Upper lobe of right lung (tissue), 1 donor: ENCODE data around the gene MYG1. TPM values are rescaled to one million over a fixed set of nuclear protein-coding genes. Genes with fewer than 3 reads are reported as not detected.

Experiments
- ATAC-seq: fragments of 200-7000 bp; cut with Tn5 transposase; one replicate; pipeline ENCODE4 v1.9.1; 2020; ENCODE audit warnings: mild to moderate bottlenecking, moderate library complexity
- DNase-seq: peaks from one replicate; pipeline ENCODE4 v3.0.0-alpha.2; 2020
- H3K27ac ChIP-seq: fragments of 200-600 bp; one replicate; pipeline ENCODE4 v1.8.0; 2022
- H3K27me3 ChIP-seq: fragments of 200-600 bp; one replicate; pipeline ENCODE4 v1.8.0; 2022; ENCODE audit warnings: mild to moderate bottlenecking
- H3K36me3 ChIP-seq: fragments of 200-600 bp; one replicate; pipeline ENCODE4 v1.8.0; 2022
- H3K4me1 ChIP-seq: fragments of 200-600 bp; one replicate; pipeline ENCODE4 v1.8.0; 2022
- H3K4me3 ChIP-seq: fragments of 200-600 bp; one replicate; pipeline ENCODE4 v1.8.0; 2022; ENCODE audit warnings: mild to moderate bottlenecking
- H3K9me3 ChIP-seq: fragments of 200-600 bp; one replicate; pipeline ENCODE4 v1.8.0; 2022
- intact Hi-C: fragments of 100-400 bp; cut with DNase I; formaldehyde crosslinking; loops from one replicate; pipeline ENCODE4 v1.11.0; 2022
- total RNA-seq: library from RNA; stranded (reverse); fragmentation: NEBNext Ultra II Directional; extraction: Animal tissue kit (Norgen Biotek cat#: 25700); gene quantifications from one replicate; pipeline ENCODE4 v1.2.1, GENCODE V29; 2021
- TF ChIP-seq, protein P1 (sequence below): fragments of 200-600 bp; IDR thresholded peaks from one replicate; pipeline ENCODE4 v1.8.0; 2022; ENCODE audit warnings: antibody characterized with exemption
- donor health status: DM: no; HTN: yes; CAD: no; lungs with severe emphysema.

Gene MYG1
- total RNA-seq, 1 donor from 2014 or later, result 41.9 TPM

DNA sequence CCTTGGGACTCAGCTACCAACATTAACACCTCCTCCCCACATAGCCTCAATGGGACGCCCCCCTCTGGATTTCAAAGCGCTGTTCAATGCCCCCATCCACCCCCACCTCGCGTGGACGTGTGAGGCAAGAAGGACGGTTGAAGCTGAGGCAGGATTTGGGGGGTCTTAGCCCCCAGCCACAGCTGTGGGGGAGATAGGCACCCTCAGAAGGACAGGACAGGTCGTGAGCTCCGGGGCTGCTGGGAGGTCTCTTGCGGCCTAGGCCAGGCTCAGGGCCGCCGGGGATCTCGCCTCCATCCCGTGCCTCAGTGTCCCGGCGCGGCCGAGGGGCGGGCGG, 45.0 kb downstream of the MYG1 start:
- no peak for ATAC-seq
- H3K36me3 ChIP-seq, result no peaks in the 10 kb centered on the region
- H3K4me3 ChIP-seq, result peak overlapping the region; percentile 58
- DNase-seq, result no peak
- TF ChIP-seq, protein P1, sequence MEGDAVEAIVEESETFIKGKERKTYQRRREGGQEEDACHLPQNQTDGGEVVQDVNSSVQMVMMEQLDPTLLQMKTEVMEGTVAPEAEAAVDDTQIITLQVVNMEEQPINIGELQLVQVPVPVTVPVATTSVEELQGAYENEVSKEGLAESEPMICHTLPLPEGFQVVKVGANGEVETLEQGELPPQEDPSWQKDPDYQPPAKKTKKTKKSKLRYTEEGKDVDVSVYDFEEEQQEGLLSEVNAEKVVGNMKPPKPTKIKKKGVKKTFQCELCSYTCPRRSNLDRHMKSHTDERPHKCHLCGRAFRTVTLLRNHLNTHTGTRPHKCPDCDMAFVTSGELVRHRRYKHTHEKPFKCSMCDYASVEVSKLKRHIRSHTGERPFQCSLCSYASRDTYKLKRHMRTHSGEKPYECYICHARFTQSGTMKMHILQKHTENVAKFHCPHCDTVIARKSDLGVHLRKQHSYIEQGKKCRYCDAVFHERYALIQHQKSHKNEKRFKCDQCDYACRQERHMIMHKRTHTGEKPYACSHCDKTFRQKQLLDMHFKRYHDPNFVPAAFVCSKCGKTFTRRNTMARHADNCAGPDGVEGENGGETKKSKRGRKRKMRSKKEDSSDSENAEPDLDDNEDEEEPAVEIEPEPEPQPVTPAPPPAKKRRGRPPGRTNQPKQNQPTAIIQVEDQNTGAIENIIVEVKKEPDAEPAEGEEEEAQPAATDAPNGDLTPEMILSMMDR, result no peak
- peaks cover 12% of the 10 kb centered on the region for H3K4me1 ChIP-seq
- peak overlapping the region; percentile 74 for H3K27ac ChIP-seq
- intact Hi-C loops, result no loop called here
- H3K27me3 ChIP-seq, result no peaks in the 10 kb centered on the region
- H3K9me3 ChIP-seq, result no peaks in the 10 kb centered on the region

- Histone ChIP-seq H3K36me3 (no peaks in the 10 kb centered on the region), H3K4me1 (peaks cover 12% of the 10 kb centered on the region), H3K4me3 (peak overlapping the region; percentile 58), H3K27me3 (no peaks in the 10 kb centered on the region), H3K9me3 (no peaks in the 10 kb centered on the region), H3K27ac (peak overlapping the region; percentile 74)
- intact Hi-C loops, result no loop called here
- ATAC-seq, result peak; percentile 90
- peak; percentile 85 for DNase-seq
- TF ChIP-seq, protein P1, result peak; percentile 72
Observed at GRCh38 chr12:53344824-53345485, 45.5 kb downstream of the MYG1 start.

DNA sequence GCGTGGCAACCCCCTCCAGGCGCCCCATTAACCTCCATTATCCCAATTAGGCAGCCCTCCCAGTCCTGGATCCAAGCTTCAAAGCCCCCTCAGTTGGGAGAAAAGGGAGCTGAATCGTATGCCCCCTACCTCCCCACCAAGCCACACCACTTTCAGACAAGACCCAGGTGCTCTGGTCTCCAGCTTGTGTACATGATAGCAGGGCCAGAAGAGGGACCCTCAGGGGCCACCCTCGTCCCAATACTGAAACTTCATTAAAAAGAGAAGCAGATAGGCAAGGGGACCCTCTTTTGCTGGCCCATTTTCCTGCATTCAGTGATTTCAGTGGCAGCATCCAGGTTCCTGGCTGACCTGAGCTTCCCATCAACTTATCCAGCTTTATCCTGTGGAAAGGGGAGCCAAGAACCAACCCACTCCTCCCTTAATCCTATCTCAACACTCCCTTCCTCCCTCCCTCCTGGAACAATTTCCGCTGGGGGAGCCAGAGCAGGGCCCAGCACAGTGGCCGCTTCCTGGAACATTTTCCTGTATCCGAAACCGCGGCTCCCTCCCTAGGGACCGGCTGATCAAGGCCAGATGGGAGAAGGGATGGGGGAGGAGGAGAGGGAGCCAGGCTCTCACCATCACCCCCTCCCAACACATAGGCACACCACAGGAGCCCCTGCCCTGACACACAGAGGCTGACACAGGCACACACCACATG, 46.1 kb downstream of the MYG1 start:
- ATAC-seq (peak; percentile 6), DNase-seq (no peak)
- intact Hi-C loops, result no loop called here
- no peaks in the 10 kb centered on the region for H3K9me3 ChIP-seq
- no peaks in the 10 kb centered on the region for H3K36me3 ChIP-seq
- TF ChIP-seq, protein P1, result peak; percentile 5
- peaks cover 12% of the 10 kb centered on the region for H3K4me1 ChIP-seq
- H3K4me3 ChIP-seq, result peak overlapping the region; percentile 58
- no peaks in the 10 kb centered on the region for H3K27me3 ChIP-seq
- H3K27ac ChIP-seq, result peak overlapping the region; percentile 74

DNA sequence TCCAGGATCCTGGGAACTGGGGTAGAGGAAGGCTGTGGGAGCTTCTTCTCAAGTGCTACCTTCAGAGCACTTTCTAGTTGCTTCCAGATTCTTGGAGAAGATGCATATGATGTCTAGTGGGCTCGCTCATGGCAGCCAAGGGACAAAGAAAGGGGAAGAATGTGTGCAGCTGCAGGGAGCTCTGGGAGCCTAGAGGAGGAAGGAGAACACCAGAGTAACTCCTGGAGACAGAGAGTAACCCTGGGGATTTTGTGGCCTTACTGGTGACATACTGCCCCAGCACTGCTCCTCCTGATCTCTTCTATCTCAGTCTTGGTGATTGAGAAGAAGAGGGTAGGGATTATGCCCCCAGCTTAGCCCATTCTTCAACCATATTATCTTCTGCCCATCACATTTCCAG, 47.0 kb downstream of the MYG1 start:
- Histone ChIP-seq H3K4me1 (peaks cover 12% of the 10 kb centered on the region), H3K36me3 (no peaks in the 10 kb centered on the region), H3K27me3 (no peaks in the 10 kb centered on the region), H3K27ac (no peak overlapping the region), H3K9me3 (no peaks in the 10 kb centered on the region), H3K4me3 (no peak overlapping the region)
- TF ChIP-seq, protein P1, result no peak
- intact Hi-C loops, result no loop called here
- ATAC-seq (no peak), DNase-seq (no peak)

GRCh38 chr12:53347905-53348304, 48.4 kb downstream of the MYG1 start:
- TF ChIP-seq, protein P1, result no peak
- Histone ChIP-seq H3K9me3 (no peaks in the 10 kb centered on the region), H3K27ac (no peak overlapping the region), H3K36me3 (no peaks in the 10 kb centered on the region), H3K4me1 (peaks cover 18% of the 10 kb centered on the region), H3K27me3 (no peaks in the 10 kb centered on the region), H3K4me3 (no peak overlapping the region)
- DNase-seq (no peak), ATAC-seq (no peak)
- intact Hi-C loops, result no loop called here
